ENCODE results near the gene APEH. TPM values are rescaled to one million over a fixed set of nuclear protein-coding genes. Genes with fewer than 3 reads are reported as not detected.

The APEH gene
- total and polyA plus RNA-seq, 2 of the 13 experiments (the other 11 are each of a cell fraction or from before 2014, with no cell fraction given) = 116 to 130 TPM

- TF ChIP-seq ZNF280B (CRISPR knock-in tag; IDR thresholded peaks at IDR 0.05; ENCODE audit: borderline replicate concordance) (0 out of 2 replicates have a peak, but pooled peaks have one; percentile 51), ZNF383 (CRISPR knock-in tag; IDR thresholded peaks at IDR 0.05; ENCODE audit: borderline replicate concordance) (no peak), MTA3 (CRISPR knock-in tag; IDR thresholded peaks at IDR 0.05) (no peak), ARNT2 (CRISPR knock-in tag; IDR thresholded peaks at IDR 0.05; ENCODE audit: low read depth) (peak; percentile 54; the same call in 1 of the 2 replicates), SOX5 (CRISPR knock-in tag; IDR thresholded peaks at IDR 0.05; ENCODE audit: borderline replicate concordance) (no peak; the same call in 1 of the 2 replicates), PRDM4 (CRISPR knock-in tag; IDR thresholded peaks at IDR 0.05; ENCODE audit: borderline replicate concordance) (no peak), GZF1 (CRISPR knock-in tag; IDR thresholded peaks at IDR 0.05) (no peak), TP53 (CRISPR knock-in tag; conservative IDR thresholded peaks at IDR 0.05) (no peak), ZNF678 (CRISPR knock-in tag; IDR thresholded peaks at IDR 0.05) (no peak), RBM22 (optimal IDR thresholded peaks at IDR 0.05; ENCODE audit: low read length) (no peak), FOXM1 (CRISPR knock-in tag; IDR thresholded peaks at IDR 0.05) (no peak), MED8 (CRISPR knock-in tag; IDR thresholded peaks at IDR 0.05; ENCODE audit: insufficient replicate concordance) (no peak), ZNF121 (CRISPR knock-in tag; IDR thresholded peaks at IDR 0.05) (no peak), ZMYM2 (CRISPR knock-in tag; IDR thresholded peaks at IDR 0.05) (no peak), HIVEP1 (CRISPR knock-in tag; IDR thresholded peaks at IDR 0.05) (no peak), ZNF720 (CRISPR knock-in tag; IDR thresholded peaks at IDR 0.05) (no peak)
- TF ChIP-seq, protein P1, sequence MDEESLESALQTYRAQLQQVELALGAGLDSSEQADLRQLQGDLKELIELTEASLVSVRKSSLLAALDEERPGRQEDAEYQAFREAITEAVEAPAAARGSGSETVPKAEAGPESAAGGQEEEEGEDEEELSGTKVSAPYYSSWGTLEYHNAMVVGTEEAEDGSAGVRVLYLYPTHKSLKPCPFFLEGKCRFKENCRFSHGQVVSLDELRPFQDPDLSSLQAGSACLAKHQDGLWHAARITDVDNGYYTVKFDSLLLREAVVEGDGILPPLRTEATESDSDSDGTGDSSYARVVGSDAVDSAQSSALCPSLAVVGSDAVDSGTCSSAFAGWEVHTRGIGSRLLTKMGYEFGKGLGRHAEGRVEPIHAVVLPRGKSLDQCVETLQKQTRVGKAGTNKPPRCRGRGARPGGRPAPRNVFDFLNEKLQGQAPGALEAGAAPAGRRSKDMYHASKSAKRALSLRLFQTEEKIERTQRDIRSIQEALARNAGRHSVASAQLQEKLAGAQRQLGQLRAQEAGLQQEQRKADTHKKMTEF (CRISPR knock-in tag; IDR thresholded peaks at IDR 0.05) = peak; percentile 42; the same call in 1 of the 2 replicates
- TF ChIP-seq, protein P2, sequence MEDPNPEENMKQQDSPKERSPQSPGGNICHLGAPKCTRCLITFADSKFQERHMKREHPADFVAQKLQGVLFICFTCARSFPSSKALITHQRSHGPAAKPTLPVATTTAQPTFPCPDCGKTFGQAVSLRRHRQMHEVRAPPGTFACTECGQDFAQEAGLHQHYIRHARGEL (CRISPR knock-in tag; IDR thresholded peaks at IDR 0.05) = no peak
- TF ChIP-seq, protein P3, sequence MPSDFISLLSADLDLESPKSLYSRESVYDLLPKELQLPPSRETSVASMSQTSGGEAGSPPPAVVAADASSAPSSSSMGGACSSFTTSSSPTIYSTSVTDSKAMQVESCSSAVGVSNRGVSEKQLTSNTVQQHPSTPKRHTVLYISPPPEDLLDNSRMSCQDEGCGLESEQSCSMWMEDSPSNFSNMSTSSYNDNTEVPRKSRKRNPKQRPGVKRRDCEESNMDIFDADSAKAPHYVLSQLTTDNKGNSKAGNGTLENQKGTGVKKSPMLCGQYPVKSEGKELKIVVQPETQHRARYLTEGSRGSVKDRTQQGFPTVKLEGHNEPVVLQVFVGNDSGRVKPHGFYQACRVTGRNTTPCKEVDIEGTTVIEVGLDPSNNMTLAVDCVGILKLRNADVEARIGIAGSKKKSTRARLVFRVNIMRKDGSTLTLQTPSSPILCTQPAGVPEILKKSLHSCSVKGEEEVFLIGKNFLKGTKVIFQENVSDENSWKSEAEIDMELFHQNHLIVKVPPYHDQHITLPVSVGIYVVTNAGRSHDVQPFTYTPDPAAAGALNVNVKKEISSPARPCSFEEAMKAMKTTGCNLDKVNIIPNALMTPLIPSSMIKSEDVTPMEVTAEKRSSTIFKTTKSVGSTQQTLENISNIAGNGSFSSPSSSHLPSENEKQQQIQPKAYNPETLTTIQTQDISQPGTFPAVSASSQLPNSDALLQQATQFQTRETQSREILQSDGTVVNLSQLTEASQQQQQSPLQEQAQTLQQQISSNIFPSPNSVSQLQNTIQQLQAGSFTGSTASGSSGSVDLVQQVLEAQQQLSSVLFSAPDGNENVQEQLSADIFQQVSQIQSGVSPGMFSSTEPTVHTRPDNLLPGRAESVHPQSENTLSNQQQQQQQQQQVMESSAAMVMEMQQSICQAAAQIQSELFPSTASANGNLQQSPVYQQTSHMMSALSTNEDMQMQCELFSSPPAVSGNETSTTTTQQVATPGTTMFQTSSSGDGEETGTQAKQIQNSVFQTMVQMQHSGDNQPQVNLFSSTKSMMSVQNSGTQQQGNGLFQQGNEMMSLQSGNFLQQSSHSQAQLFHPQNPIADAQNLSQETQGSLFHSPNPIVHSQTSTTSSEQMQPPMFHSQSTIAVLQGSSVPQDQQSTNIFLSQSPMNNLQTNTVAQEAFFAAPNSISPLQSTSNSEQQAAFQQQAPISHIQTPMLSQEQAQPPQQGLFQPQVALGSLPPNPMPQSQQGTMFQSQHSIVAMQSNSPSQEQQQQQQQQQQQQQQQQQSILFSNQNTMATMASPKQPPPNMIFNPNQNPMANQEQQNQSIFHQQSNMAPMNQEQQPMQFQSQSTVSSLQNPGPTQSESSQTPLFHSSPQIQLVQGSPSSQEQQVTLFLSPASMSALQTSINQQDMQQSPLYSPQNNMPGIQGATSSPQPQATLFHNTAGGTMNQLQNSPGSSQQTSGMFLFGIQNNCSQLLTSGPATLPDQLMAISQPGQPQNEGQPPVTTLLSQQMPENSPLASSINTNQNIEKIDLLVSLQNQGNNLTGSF (CRISPR knock-in tag; IDR thresholded peaks at IDR 0.05) = no peak
Observed at GRCh38 chr3:49665822-49666519, 8.2 kb upstream of the APEH start (continued).
